Left lung (tissue), 10 donors: ENCODE measurements around the gene MRPS33. TPM values are rescaled to one million over a fixed set of nuclear protein-coding genes. Genes with fewer than 3 reads are reported as not detected.

ENCODE experiments used
- ATAC-seq: fragments of 200-7000 bp; cut with Tn5 transposase; one replicate; pipeline ENCODE4 v1.9.1; 2020; ENCODE audit warnings: moderate library complexity
- DNase-seq, 4 donors: peaks; one replicate each; pipeline ENCODE4 v3.0.0-alpha.2; 2013 to 2020
- H3K27ac ChIP-seq, 2 donors: fragments of 200-600 bp; sonication (generic) in 1 of 2; one replicate each; pipeline versions ENCODE4 v1.5.0 to v1.8.0; 2020 to 2021
- H3K27me3 ChIP-seq, 2 donors: fragments of 200-600 bp; sonication (generic) in 1 of 2; one replicate each; pipeline versions ENCODE4 v1.5.0 to v1.8.0; 2020 to 2021
- H3K36me3 ChIP-seq, 2 donors: fragments of 200-600 bp; sonication (generic) in 1 of 2; one replicate each; pipeline versions ENCODE4 v1.5.0 to v1.8.0; 2020 to 2021
- H3K4me1 ChIP-seq, 2 donors: fragments of 200-600 bp; one replicate each; pipeline ENCODE4 v1.8.0; 2021
- H3K4me3 ChIP-seq, 2 donors: fragments of 200-600 bp; sonication (generic) in 1 of 2; one replicate each; pipeline versions ENCODE4 v1.5.0 to v1.8.0; 2020 to 2021; ENCODE audit warnings: mild to moderate bottlenecking in 1 of 2
- H3K9me3 ChIP-seq, 2 donors: fragments of 200-600 bp; sonication (generic) in 1 of 2; one replicate each; pipeline versions ENCODE4 v1.5.0 to v1.8.0; 2020 to 2021
- CTCF ChIP-seq, 2 donors: fragments of 200-600 bp; sonication (generic) in 1 of 2; IDR thresholded peaks; one replicate each; pipeline versions ENCODE4 v1.5.0 to v1.8.0; 2021; ENCODE audit warnings: antibody characterized with exemption in 2 of 2
- intact Hi-C, 2 donors: fragments of 100-400 bp; cut with DNase I; formaldehyde crosslinking; loops; one replicate each; pipeline versions ENCODE4 v1.11.2 to v1.14.2; 2022
- polyA plus RNA-seq, 6 donors: library from polyadenylated mRNA; unstranded; fragments of 120-200 nt; gene quantifications; one replicate each; pipeline ENCODE4 v1.2.1, GENCODE V29; 2013; ENCODE audit not compliant: insufficient read length in 6 of 6
- total RNA-seq, 2 donors: library from RNA; stranded (reverse); fragmentation: NEBNext Ultra II Directional; extraction: Animal tissue kit (Norgen Biotek cat#: 25700); gene quantifications; one replicate each; pipeline ENCODE4 v1.2.1, GENCODE V29; 2021
- donor health status: DM: no; HTN: yes; CAD: no.
- donor health status: DM: no; HTN: no; CAD: no.

Gene MRPS33
- total and polyA plus RNA-seq, 8 donors = 37.7 to 89.8 (median 80.1) TPM

GRCh38 chr7:140989068-140989467, 25.7 kb downstream of the MRPS33 start:
- Histone ChIP-seq H3K27ac (no peak overlapping the region), H3K36me3 (no peaks in the 10 kb centered on the region), H3K9me3 (peaks cover 0 to 9% of the 10 kb centered on the region in 2 donors), H3K27me3 (no peaks in the 10 kb centered on the region), H3K4me1 (no peaks in the 10 kb centered on the region), H3K4me3 (no peak overlapping the region)
- no peak for DNase-seq
- no peak for ATAC-seq
- TF ChIP-seq CTCF (IDR thresholded peaks at IDR 0.05) = no peak
- intact Hi-C loops = no loop called here

- ATAC-seq (peak; percentile 49), DNase-seq (no peak)
- Histone ChIP-seq H3K36me3 (no peaks in the 10 kb centered on the region), H3K9me3 (peaks cover 0 to 13% of the 10 kb centered on the region in 2 donors), H3K27me3 (no peaks in the 10 kb centered on the region), H3K4me3 (no peak overlapping the region), H3K4me1 (peaks cover 0 to 8% of the 10 kb centered on the region in 2 donors), H3K27ac (no peak overlapping the region)
- intact Hi-C loops = no loop called here
- TF ChIP-seq CTCF (IDR thresholded peaks at IDR 0.05) = no peak
Observed at GRCh38 chr7:140983802-140984201, 30.9 kb downstream of the MRPS33 start.

GRCh38 chr7:140982508-140982907, 32.2 kb downstream of the MRPS33 start:
- H3K4me3 ChIP-seq = no peak overlapping the region
- intact Hi-C loops = no loop called here
- DNase-seq (no peak), ATAC-seq (peak; percentile 35)
- peaks cover 0 to 13% of the 10 kb centered on the region in 2 donors for H3K9me3 ChIP-seq
- peak overlapping the region in 1 of 2 donors; percentile 38 for H3K27ac ChIP-seq
- no peak for TF ChIP-seq CTCF (IDR thresholded peaks at IDR 0.05)
- no peaks in the 10 kb centered on the region for H3K36me3 ChIP-seq
- H3K4me1 ChIP-seq = peaks cover 0 to 8% of the 10 kb centered on the region in 2 donors
- no peaks in the 10 kb centered on the region for H3K27me3 ChIP-seq

- Histone ChIP-seq H3K27ac (peak overlapping the region in 1 of 2 donors; percentile 38), H3K27me3 (no peaks in the 10 kb centered on the region), H3K9me3 (peaks cover 0 to 13% of the 10 kb centered on the region in 2 donors), H3K4me3 (no peak overlapping the region), H3K36me3 (no peaks in the 10 kb centered on the region), H3K4me1 (peaks cover 0 to 8% of the 10 kb centered on the region in 2 donors)
- ATAC-seq (no peak), DNase-seq (no peak)
- intact Hi-C loops = no loop called here
- no peak for TF ChIP-seq CTCF (IDR thresholded peaks at IDR 0.05)
Observed at GRCh38 chr7:140981951-140982350, 32.8 kb downstream of the MRPS33 start.

- Histone ChIP-seq H3K27ac (no peak overlapping the region), H3K9me3 (no peaks in the 10 kb centered on the region), H3K4me3 (no peak overlapping the region), H3K27me3 (no peaks in the 10 kb centered on the region), H3K4me1 (peaks cover 0 to 8% of the 10 kb centered on the region in 2 donors), H3K36me3 (no peaks in the 10 kb centered on the region)
- intact Hi-C loops = no loop called here
- no peak for DNase-seq
- no peak for ATAC-seq
- no peak for TF ChIP-seq CTCF (IDR thresholded peaks at IDR 0.05)
Observed at GRCh38 chr7:140977741-140978140, 37.0 kb downstream of the MRPS33 start.
